GM12892 (cell line): ENCODE results near the gene DTWD2.

ENCODE experiments used
- POLR2A ChIP-seq: IDR thresholded peaks from 2 replicates; pipeline ENCODE4 v1.6.1; 2011; ENCODE audit warnings: low read depth, low read length, control low read depth
- POLR2AphosphoS5 ChIP-seq: IDR thresholded peaks from 2 replicates; pipeline ENCODE4 v1.6.1; 2011; ENCODE audit warnings: low read depth, low read length, control low read depth
- TAF1 ChIP-seq: IDR thresholded peaks from 2 replicates; pipeline ENCODE4 v1.6.1; 2011; ENCODE audit warnings: low read depth, mild to moderate bottlenecking, control low read depth, low read length, borderline replicate concordance

GRCh38 chr5:118924006-118924389, 64.3 kb downstream of the DTWD2 start:
- TF ChIP-seq POLR2A, result no peak
- TF ChIP-seq POLR2AphosphoS5, result no peak
- no peak for TF ChIP-seq TAF1
